GM23338 (cell line): Measurements from ENCODE around the gene MFSD2B.

Experiments used
- CTCF ChIP-seq, 2 experiments: fragments of 200-600 bp in 1 of 2; sonication (generic) in 1 of 2; conservative IDR thresholded peaks; 2 replicates each; pipeline versions ENCODE4 v1.5.1 to v1.6.1; 2016 to 2017; ENCODE audit warnings: antibody characterized with exemption in 2 of 2, low read depth in 2 of 2, mild to moderate bottlenecking in 2 of 2, moderate library complexity in 1 of 2
- EZH2 ChIP-seq: fragments of 200-600 bp; sonication (generic); IDR thresholded peaks from one replicate; pipeline ENCODE4 v1.8.0; 2017; ENCODE audit warnings: antibody characterized with exemption, mild to moderate bottlenecking, low read depth; ENCODE audit not compliant: unreplicated experiment
- EZH2phosphoT487 ChIP-seq: fragments of 200-600 bp; sonication (generic); IDR thresholded peaks from one replicate; pipeline ENCODE4 v1.8.1; 2018; ENCODE audit warnings: antibody characterized with exemption; ENCODE audit not compliant: unreplicated experiment
- JUNB ChIP-seq: IDR thresholded peaks from one replicate; pipeline ENCODE4 v1.6.1; 2016; ENCODE audit warnings: antibody characterized with exemption; ENCODE audit not compliant: unreplicated experiment
- POLR2AphosphoS5 ChIP-seq: IDR thresholded peaks from 2 replicates; pipeline ENCODE4 v1.6.1; 2016; ENCODE audit warnings: antibody characterized with exemption, low read depth
- ZNF114 ChIP-seq: fragments of 250-450 bp; sonication (Bioruptor Pico); IDR thresholded peaks from 2 replicates; pipeline ENCODE4 v1.5.0; 2020; ENCODE audit warnings: mild to moderate bottlenecking, moderate library complexity
- ZNF331 ChIP-seq: fragments of 250-450 bp; sonication (Bioruptor Pico); IDR thresholded peaks from 2 replicates; pipeline ENCODE4 v1.5.0; 2020; ENCODE audit warnings: low read depth, mild to moderate bottlenecking, moderate library complexity
- TF ChIP-seq, protein P1 (sequence below): IDR thresholded peaks from 2 replicates; pipeline ENCODE4 v1.6.1; 2016; ENCODE audit warnings: antibody characterized with exemption

DNA sequence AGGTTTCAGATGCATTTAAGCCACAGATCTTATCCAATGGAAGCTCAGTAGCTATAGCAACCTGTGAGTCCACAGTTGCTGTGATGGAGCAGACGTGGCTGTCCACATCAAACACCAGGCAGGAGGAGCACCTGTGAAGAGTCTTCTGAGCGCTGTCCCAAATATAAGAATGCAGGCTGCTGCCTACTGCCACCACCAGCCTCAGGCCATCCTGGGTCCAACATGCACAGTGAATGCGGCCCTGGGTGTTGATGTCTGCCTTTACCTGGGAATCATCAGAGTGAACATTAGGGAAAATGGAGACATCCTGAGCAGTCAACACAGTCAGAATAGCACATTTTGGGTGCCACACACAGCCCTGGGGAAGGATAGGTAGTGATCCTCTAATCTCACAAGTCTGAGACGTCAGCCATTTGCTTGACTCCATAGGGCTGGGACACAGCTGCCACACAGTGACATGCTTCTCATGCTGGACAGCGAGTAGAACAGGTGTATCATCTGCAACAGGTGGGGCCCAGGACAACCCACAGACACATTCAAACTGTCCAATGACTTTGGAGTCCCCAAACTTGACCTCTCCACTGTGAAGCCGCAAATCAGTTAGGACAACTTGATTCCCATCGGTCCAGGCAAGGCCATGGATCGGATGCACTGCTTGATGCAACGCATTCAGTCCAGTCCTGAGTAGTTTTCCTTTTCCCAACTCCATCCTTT lies 29.1 kb downstream of the MFSD2B start:
- TF ChIP-seq CTCF (conservative IDR thresholded peaks at IDR 0.05; ENCODE audit: low read depth in 2 of 2) = no peak
- TF ChIP-seq EZH2 = no peak
- TF ChIP-seq EZH2phosphoT487 = no peak
- no peak for TF ChIP-seq POLR2AphosphoS5
- no peak for TF ChIP-seq JUNB
- TF ChIP-seq ZNF114 (CRISPR knock-in tag) = no peak
- TF ChIP-seq ZNF331 (CRISPR knock-in tag) = no peak
- TF ChIP-seq, protein P1, sequence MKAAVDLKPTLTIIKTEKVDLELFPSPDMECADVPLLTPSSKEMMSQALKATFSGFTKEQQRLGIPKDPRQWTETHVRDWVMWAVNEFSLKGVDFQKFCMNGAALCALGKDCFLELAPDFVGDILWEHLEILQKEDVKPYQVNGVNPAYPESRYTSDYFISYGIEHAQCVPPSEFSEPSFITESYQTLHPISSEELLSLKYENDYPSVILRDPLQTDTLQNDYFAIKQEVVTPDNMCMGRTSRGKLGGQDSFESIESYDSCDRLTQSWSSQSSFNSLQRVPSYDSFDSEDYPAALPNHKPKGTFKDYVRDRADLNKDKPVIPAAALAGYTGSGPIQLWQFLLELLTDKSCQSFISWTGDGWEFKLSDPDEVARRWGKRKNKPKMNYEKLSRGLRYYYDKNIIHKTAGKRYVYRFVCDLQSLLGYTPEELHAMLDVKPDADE = no peak
